Measurements from ENCODE around the gene AMDHD1.

The AMDHD1 gene

GRCh38 chr12:95976416-95976832, 33.3 kb downstream of the AMDHD1 start:
- no peaks in the 10 kb centered on the region for H3K36me3 ChIP-seq (ENCODE audit: control insufficient read depth in 1 of 2, insufficient read depth in 2 of 2, low read depth in 1 of 2, low read length in 2 of 2)
- H3K27ac ChIP-seq (ENCODE audit: low read length, poor library complexity, severe bottlenecking): no peak overlapping the region
- no peak overlapping the region for H3K4me2 ChIP-seq (ENCODE audit: low read length, poor library complexity, severe bottlenecking)
- H3K9ac ChIP-seq (ENCODE audit: low read length): no peak overlapping the region
- no peak overlapping the region for H2BK15ac ChIP-seq (ENCODE audit: low read depth, poor library complexity, severe bottlenecking)
- H3K4me1 ChIP-seq (ENCODE audit: control insufficient read depth, insufficient read depth, low read depth, low read length): no peaks in the 10 kb centered on the region
- H3K18ac ChIP-seq (ENCODE audit: low read depth in 1 of 2, low read length in 2 of 2): no peak overlapping the region
- no peak overlapping the region for H3K4ac ChIP-seq (ENCODE audit: low read depth in 1 of 2, low read length in 2 of 2)
- H2BK5ac ChIP-seq (ENCODE audit: low read depth, low read length, poor library complexity, severe bottlenecking): no peak overlapping the region
- no peak overlapping the region for H3K4me3 ChIP-seq (ENCODE audit: insufficient read depth in 1 of 2, low read depth in 1 of 2, low read length in 2 of 2)
- H4K91ac ChIP-seq (ENCODE audit: low read length): no peak overlapping the region
- H2AK5ac ChIP-seq (ENCODE audit: low read length, severe bottlenecking): no peak overlapping the region
- no peak for DNase-seq
- H3K9me3 ChIP-seq (ENCODE audit: control insufficient read depth, low read length): no peaks in the 10 kb centered on the region
- H3K27me3 ChIP-seq (ENCODE audit: control insufficient read depth in 1 of 2, insufficient read depth in 1 of 2, low read length in 2 of 2): no peaks in the 10 kb centered on the region
- no peak overlapping the region for H3K14ac ChIP-seq (ENCODE audit: low read length in 2 of 2)
- no peaks in the 10 kb centered on the region for H3K79me1 ChIP-seq (replicated peaks; ENCODE audit: low read length, poor library complexity, severe bottlenecking)
- H4K8ac ChIP-seq (ENCODE audit: low read length): no peak overlapping the region
- H2AFZ ChIP-seq (ENCODE audit: low read depth, low read length): no peak overlapping the region
- no peak overlapping the region for H3K23ac ChIP-seq (ENCODE audit: low read length in 2 of 2)
- WGBS: 92% methylated on average over 7 of the region's 8 CpGs
- no peak overlapping the region for H2BK12ac ChIP-seq (ENCODE audit: low read length in 2 of 2)
- no peak overlapping the region for H2BK120ac ChIP-seq (ENCODE audit: low read depth, low read length)

GRCh38 chr12:95977764-95978305, 34.7 kb downstream of the AMDHD1 start:
- WGBS: 88% methylated on average over 11 of the region's 11 CpGs
- no peaks in the 10 kb centered on the region for H3K36me3 ChIP-seq (ENCODE audit: control insufficient read depth in 1 of 2, insufficient read depth in 2 of 2, low read depth in 1 of 2, low read length in 2 of 2)

GRCh38 chr12:95978351-95978750, 35.2 kb downstream of the AMDHD1 start:
- Histone ChIP-seq H2AFZ (ENCODE audit: low read depth, low read length) (no peak overlapping the region), H4K8ac (ENCODE audit: low read length) (no peak overlapping the region), H2BK120ac (ENCODE audit: low read depth, low read length) (no peak overlapping the region), H3K4me2 (ENCODE audit: low read length, poor library complexity, severe bottlenecking) (no peak overlapping the region), H2BK5ac (ENCODE audit: low read depth, low read length, poor library complexity, severe bottlenecking) (no peak overlapping the region), H2BK15ac (ENCODE audit: low read depth, poor library complexity, severe bottlenecking) (no peak overlapping the region), H3K9me3 (ENCODE audit: control insufficient read depth, low read length) (no peaks in the 10 kb centered on the region), H2AK5ac (ENCODE audit: low read length, severe bottlenecking) (no peak overlapping the region), H3K27ac (ENCODE audit: low read length, poor library complexity, severe bottlenecking) (no peak overlapping the region), H3K18ac (ENCODE audit: low read depth in 1 of 2, low read length in 2 of 2) (no peak overlapping the region), H3K79me1 (replicated peaks; ENCODE audit: low read length, poor library complexity, severe bottlenecking) (no peaks in the 10 kb centered on the region), H3K4ac (ENCODE audit: low read depth in 1 of 2, low read length in 2 of 2) (no peak overlapping the region), H3K36me3 (ENCODE audit: control insufficient read depth in 1 of 2, insufficient read depth in 2 of 2, low read depth in 1 of 2, low read length in 2 of 2) (no peaks in the 10 kb centered on the region), H3K23ac (ENCODE audit: low read length in 2 of 2) (no peak overlapping the region), H3K14ac (ENCODE audit: low read length in 2 of 2) (no peak overlapping the region), H3K4me1 (ENCODE audit: control insufficient read depth, insufficient read depth, low read depth, low read length) (no peaks in the 10 kb centered on the region), H2BK12ac (ENCODE audit: low read length in 2 of 2) (no peak overlapping the region), H3K27me3 (ENCODE audit: control insufficient read depth in 1 of 2, insufficient read depth in 1 of 2, low read length in 2 of 2) (no peaks in the 10 kb centered on the region), H3K9ac (ENCODE audit: low read length) (no peak overlapping the region), H3K4me3 (ENCODE audit: insufficient read depth in 1 of 2, low read depth in 1 of 2, low read length in 2 of 2) (no peak overlapping the region), H4K91ac (ENCODE audit: low read length) (no peak overlapping the region)
- no peak for DNase-seq
- WGBS: 90% methylated on average over 5 of the region's 5 CpGs

More at GRCh38 chr12:95977764-95978305, 34.7 kb downstream of the AMDHD1 start:
- no peaks in the 10 kb centered on the region for H3K4me1 ChIP-seq (ENCODE audit: control insufficient read depth, insufficient read depth, low read depth, low read length)
- no peak overlapping the region for H4K8ac ChIP-seq (ENCODE audit: low read length)
- no peak overlapping the region for H3K4ac ChIP-seq (ENCODE audit: low read depth in 1 of 2, low read length in 2 of 2)
- no peak overlapping the region for H3K4me2 ChIP-seq (ENCODE audit: low read length, poor library complexity, severe bottlenecking)
- H2BK120ac ChIP-seq (ENCODE audit: low read depth, low read length): no peak overlapping the region
- no peak overlapping the region for H2BK12ac ChIP-seq (ENCODE audit: low read length in 2 of 2)
- H3K14ac ChIP-seq (ENCODE audit: low read length in 2 of 2): no peak overlapping the region
- no peak overlapping the region for H3K4me3 ChIP-seq (ENCODE audit: insufficient read depth in 1 of 2, low read depth in 1 of 2, low read length in 2 of 2)
- H3K27ac ChIP-seq (ENCODE audit: low read length, poor library complexity, severe bottlenecking): no peak overlapping the region
- H3K27me3 ChIP-seq (ENCODE audit: control insufficient read depth in 1 of 2, insufficient read depth in 1 of 2, low read length in 2 of 2): no peaks in the 10 kb centered on the region
- no peak overlapping the region for H2AK5ac ChIP-seq (ENCODE audit: low read length, severe bottlenecking)
- no peak for DNase-seq
- no peak overlapping the region for H3K18ac ChIP-seq (ENCODE audit: low read depth in 1 of 2, low read length in 2 of 2)
- no peak overlapping the region for H2BK15ac ChIP-seq (ENCODE audit: low read depth, poor library complexity, severe bottlenecking)
- H3K23ac ChIP-seq (ENCODE audit: low read length in 2 of 2): no peak overlapping the region
- no peaks in the 10 kb centered on the region for H3K79me1 ChIP-seq (replicated peaks; ENCODE audit: low read length, poor library complexity, severe bottlenecking)
- no peak overlapping the region for H2BK5ac ChIP-seq (ENCODE audit: low read depth, low read length, poor library complexity, severe bottlenecking)
- H3K9ac ChIP-seq (ENCODE audit: low read length): no peak overlapping the region
- H4K91ac ChIP-seq (ENCODE audit: low read length): no peak overlapping the region
- H3K9me3 ChIP-seq (ENCODE audit: control insufficient read depth, low read length): no peaks in the 10 kb centered on the region
- no peak overlapping the region for H2AFZ ChIP-seq (ENCODE audit: low read depth, low read length)

- H3K4me1 ChIP-seq (ENCODE audit: control insufficient read depth, insufficient read depth, low read depth, low read length): no peaks in the 10 kb centered on the region
- H2BK5ac ChIP-seq (ENCODE audit: low read depth, low read length, poor library complexity, severe bottlenecking): no peak overlapping the region
- no peak overlapping the region for H2AFZ ChIP-seq (ENCODE audit: low read depth, low read length)
- H3K79me1 ChIP-seq (replicated peaks; ENCODE audit: low read length, poor library complexity, severe bottlenecking): no peaks in the 10 kb centered on the region
- H3K27me3 ChIP-seq (ENCODE audit: control insufficient read depth in 1 of 2, insufficient read depth in 1 of 2, low read length in 2 of 2): no peaks in the 10 kb centered on the region
- H3K18ac ChIP-seq (ENCODE audit: low read depth in 1 of 2, low read length in 2 of 2): no peak overlapping the region
- H3K14ac ChIP-seq (ENCODE audit: low read length in 2 of 2): no peak overlapping the region
- no peak overlapping the region for H2BK15ac ChIP-seq (ENCODE audit: low read depth, poor library complexity, severe bottlenecking)
- H3K23ac ChIP-seq (ENCODE audit: low read length in 2 of 2): no peak overlapping the region
- H4K91ac ChIP-seq (ENCODE audit: low read length): no peak overlapping the region
- no peak overlapping the region for H3K4me3 ChIP-seq (ENCODE audit: insufficient read depth in 1 of 2, low read depth in 1 of 2, low read length in 2 of 2)
- no peak overlapping the region for H3K27ac ChIP-seq (ENCODE audit: low read length, poor library complexity, severe bottlenecking)
- H3K4me2 ChIP-seq (ENCODE audit: low read length, poor library complexity, severe bottlenecking): no peak overlapping the region
- no peak for DNase-seq
- H3K9ac ChIP-seq (ENCODE audit: low read length): no peak overlapping the region
- H3K4ac ChIP-seq (ENCODE audit: low read depth in 1 of 2, low read length in 2 of 2): no peak overlapping the region
- no peak overlapping the region for H2BK120ac ChIP-seq (ENCODE audit: low read depth, low read length)
- WGBS: 98% methylated on average over 3 of the region's 3 CpGs
- H3K9me3 ChIP-seq (ENCODE audit: control insufficient read depth, low read length): no peaks in the 10 kb centered on the region
- no peak overlapping the region for H2AK5ac ChIP-seq (ENCODE audit: low read length, severe bottlenecking)
- no peaks in the 10 kb centered on the region for H3K36me3 ChIP-seq (ENCODE audit: control insufficient read depth in 1 of 2, insufficient read depth in 2 of 2, low read depth in 1 of 2, low read length in 2 of 2)
- H2BK12ac ChIP-seq (ENCODE audit: low read length in 2 of 2): no peak overlapping the region
- no peak overlapping the region for H4K8ac ChIP-seq (ENCODE audit: low read length)
These were observed 35.6 kb downstream of the AMDHD1 start for GRCh38 chr12:95978774-95979173.

Measured in mesenchymal stem cell (in vitro differentiated cells and primary cell).